ENCODE results near the gene CYP26C1.
"Not testable (repeated sequence)": the region's sequence is repeated elsewhere in the genome, so short reads cannot be mapped to it uniquely, and the experiment has no call there.

CYP26C1 gene

DNA sequence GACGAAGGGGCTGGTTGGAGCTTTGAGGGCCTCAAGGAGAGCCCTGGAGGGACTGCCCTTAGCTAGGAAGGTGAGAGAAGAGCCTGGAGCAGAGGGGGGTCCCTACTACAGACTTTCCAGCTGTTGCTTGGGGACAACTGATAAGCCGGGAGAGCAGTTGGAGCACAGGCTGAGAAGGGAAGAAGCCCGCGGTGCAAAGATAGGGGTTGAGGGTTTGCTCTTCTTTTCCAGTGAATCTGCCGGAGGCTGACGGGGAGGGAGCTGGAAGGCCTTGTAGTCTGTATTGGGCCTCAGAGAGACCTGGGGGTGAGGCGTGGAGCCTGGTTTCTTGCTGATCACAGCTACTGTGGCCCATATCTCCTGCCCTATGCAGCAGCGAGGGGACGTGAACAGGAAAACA lies 36.8 kb downstream of the CYP26C1 start:
- TF ChIP-seq, protein P1, sequence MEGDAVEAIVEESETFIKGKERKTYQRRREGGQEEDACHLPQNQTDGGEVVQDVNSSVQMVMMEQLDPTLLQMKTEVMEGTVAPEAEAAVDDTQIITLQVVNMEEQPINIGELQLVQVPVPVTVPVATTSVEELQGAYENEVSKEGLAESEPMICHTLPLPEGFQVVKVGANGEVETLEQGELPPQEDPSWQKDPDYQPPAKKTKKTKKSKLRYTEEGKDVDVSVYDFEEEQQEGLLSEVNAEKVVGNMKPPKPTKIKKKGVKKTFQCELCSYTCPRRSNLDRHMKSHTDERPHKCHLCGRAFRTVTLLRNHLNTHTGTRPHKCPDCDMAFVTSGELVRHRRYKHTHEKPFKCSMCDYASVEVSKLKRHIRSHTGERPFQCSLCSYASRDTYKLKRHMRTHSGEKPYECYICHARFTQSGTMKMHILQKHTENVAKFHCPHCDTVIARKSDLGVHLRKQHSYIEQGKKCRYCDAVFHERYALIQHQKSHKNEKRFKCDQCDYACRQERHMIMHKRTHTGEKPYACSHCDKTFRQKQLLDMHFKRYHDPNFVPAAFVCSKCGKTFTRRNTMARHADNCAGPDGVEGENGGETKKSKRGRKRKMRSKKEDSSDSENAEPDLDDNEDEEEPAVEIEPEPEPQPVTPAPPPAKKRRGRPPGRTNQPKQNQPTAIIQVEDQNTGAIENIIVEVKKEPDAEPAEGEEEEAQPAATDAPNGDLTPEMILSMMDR (IDR thresholded peaks at IDR 0.05) = no peak
- Histone ChIP-seq H3K4me1 (ENCODE audit: control insufficient read depth in 1 of 2, insufficient read depth in 1 of 2, low read depth in 1 of 2, low read length in 1 of 2) (no peaks in the 10 kb centered on the region), H3K27ac (no peak overlapping the region), H3K27me3 (no peaks in the 10 kb centered on the region), H3K4me3 (ENCODE audit: low read depth in 1 of 2, low read length in 1 of 2) (no peak overlapping the region), H3K36me3 (no peaks in the 10 kb centered on the region), H3K9me3 (no peaks in the 10 kb centered on the region)

GRCh38 chr10:93098816-93099215 lies 38.2 kb downstream of the CYP26C1 start:
- no peaks in the 10 kb centered on the region for H3K9me3 ChIP-seq
- H3K4me1 ChIP-seq (ENCODE audit: control insufficient read depth in 1 of 2, insufficient read depth in 1 of 2, low read depth in 1 of 2, low read length in 1 of 2) = no peaks in the 10 kb centered on the region
- no peak overlapping the region for H3K27ac ChIP-seq
- H3K36me3 ChIP-seq = no peaks in the 10 kb centered on the region
- TF ChIP-seq, protein P1 (IDR thresholded peaks at IDR 0.05) = no peak
- no peaks in the 10 kb centered on the region for H3K27me3 ChIP-seq
- H3K4me3 ChIP-seq (ENCODE audit: low read depth in 1 of 2, low read length in 1 of 2) = no peak overlapping the region

GRCh38 chr10:93099670-93100069 lies 39.1 kb downstream of the CYP26C1 start:
- Histone ChIP-seq H3K4me1 (ENCODE audit: control insufficient read depth in 1 of 2, insufficient read depth in 1 of 2, low read depth in 1 of 2, low read length in 1 of 2) (no peaks in the 10 kb centered on the region), H3K9me3 (no peaks in the 10 kb centered on the region), H3K4me3 (ENCODE audit: low read depth in 1 of 2, low read length in 1 of 2) (no peak overlapping the region), H3K27ac (no peak overlapping the region), H3K27me3 (no peaks in the 10 kb centered on the region), H3K36me3 (no peaks in the 10 kb centered on the region)
- TF ChIP-seq, protein P1 (IDR thresholded peaks at IDR 0.05) = no peak

DNA sequence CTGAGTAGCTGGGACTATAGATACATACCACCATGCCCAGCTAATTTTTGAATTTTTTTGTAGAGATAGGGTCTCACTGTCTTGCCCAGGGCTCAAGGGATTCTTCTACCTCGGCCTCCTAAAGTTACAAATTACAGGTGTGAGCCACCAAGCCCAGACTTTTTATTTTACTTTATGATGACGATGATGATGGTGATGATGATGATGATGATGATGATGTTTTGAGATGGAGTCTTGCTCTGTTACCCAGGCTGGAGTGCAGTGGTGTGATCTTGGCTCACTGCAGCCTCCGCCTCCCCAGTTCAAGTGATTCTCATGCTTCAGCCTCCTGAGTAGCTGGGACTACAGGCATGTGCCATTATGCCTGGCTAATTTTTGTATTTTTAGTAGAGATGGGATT lies 40.5 kb downstream of the CYP26C1 start:
- not testable (repeated sequence) for H3K27ac ChIP-seq; H3K27me3 ChIP-seq; H3K9me3 ChIP-seq; H3K36me3 ChIP-seq; H3K4me3 ChIP-seq (ENCODE audit: low read depth in 1 of 2, low read length in 1 of 2); H3K4me1 ChIP-seq (ENCODE audit: control insufficient read depth in 1 of 2, insufficient read depth in 1 of 2, low read depth in 1 of 2, low read length in 1 of 2)

DNA sequence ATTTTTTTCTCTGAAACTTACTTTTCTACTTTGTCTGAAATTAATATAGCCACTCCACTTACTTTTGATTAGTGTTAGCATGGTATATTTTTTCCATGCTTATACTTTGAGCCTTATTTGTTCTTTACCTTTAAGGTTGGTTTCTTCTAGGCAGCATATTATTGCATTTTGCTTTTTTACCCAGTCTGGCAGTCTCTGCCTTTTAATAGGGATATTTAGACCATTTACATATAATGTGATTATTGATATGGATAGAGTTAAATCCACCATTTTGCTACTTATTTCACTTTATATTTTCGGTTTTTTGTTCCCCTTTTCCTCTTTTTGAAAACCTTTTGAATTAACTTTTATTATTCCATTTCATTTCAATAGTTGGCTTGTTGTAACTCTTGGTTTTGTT lies 43.4 kb downstream of the CYP26C1 start:
- no peaks in the 10 kb centered on the region for H3K36me3 ChIP-seq
- H3K9me3 ChIP-seq = no peaks in the 10 kb centered on the region
- no peaks in the 10 kb centered on the region for H3K27me3 ChIP-seq

DNA sequence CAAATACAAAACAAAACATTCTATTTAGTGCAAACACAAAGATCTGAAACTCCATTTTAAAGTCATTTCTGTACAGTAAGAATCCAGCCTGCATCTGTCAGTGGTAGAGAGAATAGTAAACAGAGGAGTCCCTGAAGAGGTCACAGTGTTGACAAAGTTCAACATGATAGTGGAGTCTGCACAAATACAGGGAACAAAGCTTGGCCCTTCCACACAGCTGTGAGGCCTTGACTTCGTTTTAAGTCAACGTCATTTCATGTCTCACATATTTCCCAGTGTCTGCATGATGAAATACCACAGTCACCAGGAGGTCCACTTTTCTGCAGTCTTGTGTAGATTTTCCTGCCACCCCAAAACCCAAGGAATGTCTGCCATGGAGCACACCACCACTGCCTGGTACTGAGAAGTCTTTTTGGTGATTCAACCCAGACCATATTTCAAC lies 46.1 kb downstream of the CYP26C1 start:
- Histone ChIP-seq H3K27me3 (no peaks in the 10 kb centered on the region), H3K27ac (no peak overlapping the region), H3K36me3 (no peaks in the 10 kb centered on the region), H3K9me3 (no peaks in the 10 kb centered on the region), H3K4me3 (ENCODE audit: low read depth in 1 of 2, low read length in 1 of 2) (no peak overlapping the region), H3K4me1 (ENCODE audit: control insufficient read depth in 1 of 2, insufficient read depth in 1 of 2, low read depth in 1 of 2, low read length in 1 of 2) (no peaks in the 10 kb centered on the region)
- TF ChIP-seq, protein P1 (IDR thresholded peaks at IDR 0.05) = no peak

More for the DNA sequence above, 43.4 kb downstream of the CYP26C1 start:
- H3K27ac ChIP-seq = no peak overlapping the region
- no peak overlapping the region for H3K4me3 ChIP-seq (ENCODE audit: low read depth in 1 of 2, low read length in 1 of 2)
- no peaks in the 10 kb centered on the region for H3K4me1 ChIP-seq (ENCODE audit: control insufficient read depth in 1 of 2, insufficient read depth in 1 of 2, low read depth in 1 of 2, low read length in 1 of 2)
- TF ChIP-seq, protein P1 (IDR thresholded peaks at IDR 0.05) = no peak

All from neutrophil (primary cell).